ENCODE data around the gene TRIM39. TPM values are rescaled to one million over a fixed set of nuclear protein-coding genes. Genes with fewer than 3 reads are reported as not detected.
A peak's percentile ranks its signal among the peaks of the same experiment; 100 is the strongest.

Gene TRIM39
- total and polyA plus RNA-seq, 9 of the 15 experiments (the other 6 are each of a cell fraction or from before 2014, with no cell fraction given): 5.6 to 17.7 (median 12.8) TPM

- TF ChIP-seq CREB5 (CRISPR knock-in tag; IDR thresholded peaks at IDR 0.05): no peak
- TF ChIP-seq XRCC3 (IDR thresholded peaks at IDR 0.05): no peak
- peak; percentile 74 for TF ChIP-seq DDX20 (tag; IDR thresholded peaks at IDR 0.05; ENCODE audit: low read depth)
- TF ChIP-seq POLR2G (IDR thresholded peaks at IDR 0.05; ENCODE audit: low read depth, low read length): no peak
- TF ChIP-seq E2F4 (CRISPR knock-in tag; IDR thresholded peaks at IDR 0.05; ENCODE audit: low read depth): no peak
- no peak for TF ChIP-seq TARDBP (IDR thresholded peaks at IDR 0.05)
- TF ChIP-seq ZNF324 (CRISPR knock-in tag; IDR thresholded peaks at IDR 0.05): no peak
- TF ChIP-seq ZNF639 (CRISPR knock-in tag; conservative IDR thresholded peaks at IDR 0.05 in 1 of 2, IDR thresholded peaks at IDR 0.05 in 1 of 2): 0 out of 4 replicates have a peak, but pooled peaks of 1 of the 2 experiments have one; percentile 30
- no peak for TF ChIP-seq ZFP30 (CRISPR knock-in tag; IDR thresholded peaks at IDR 0.05; ENCODE audit: borderline replicate concordance)
- TF ChIP-seq HEY1 (CRISPR knock-in tag; IDR thresholded peaks at IDR 0.05; ENCODE audit: borderline replicate concordance): no peak
- no peak for TF ChIP-seq GTF2F1 (IDR thresholded peaks at IDR 0.05; ENCODE audit: low read depth, low read length)
- TF ChIP-seq BRCA1 (IDR thresholded peaks at IDR 0.05): no peak
- TF ChIP-seq BRCA1 (CRISPR knock-in tag; IDR thresholded peaks at IDR 0.05): no peak
- no peak for TF ChIP-seq BMI1 (IDR thresholded peaks at IDR 0.05; ENCODE audit: low read length)
- TF ChIP-seq ZNF263 (CRISPR knock-in tag; IDR thresholded peaks at IDR 0.05; ENCODE audit: borderline replicate concordance): no peak
- TF ChIP-seq FOXK1 (CRISPR knock-in tag; IDR thresholded peaks at IDR 0.05; ENCODE audit: borderline replicate concordance): no peak
- TF ChIP-seq ZNF766 (CRISPR knock-in tag; conservative IDR thresholded peaks at IDR 0.05): no peak
- TF ChIP-seq NCOA1 (IDR thresholded peaks at IDR 0.05; ENCODE audit: low read depth): no peak
- TF ChIP-seq PTRF (tag; IDR thresholded peaks at IDR 0.05): peak; percentile 64; the same call in 1 of the 2 replicates
- TF ChIP-seq NR2C1 (IDR thresholded peaks at IDR 0.05): no peak
- peak; percentile 77 for TF ChIP-seq NR2C1 (tag; IDR thresholded peaks at IDR 0.05)
- TF ChIP-seq HBP1 (CRISPR knock-in tag; IDR thresholded peaks at IDR 0.05): no peak
- no peak for TF ChIP-seq SRSF7 (optimal IDR thresholded peaks at IDR 0.05; ENCODE audit: low read depth, low read length)
- no peak for TF ChIP-seq FOXA1 (IDR thresholded peaks at IDR 0.05; ENCODE audit: borderline replicate concordance)
Observed at GRCh38 chr6:30322527-30323501, 3.9 kb upstream of the TRIM39 start (continued).
